Measurements from ENCODE around the gene BMPR1A.

Gene BMPR1A

DNA sequence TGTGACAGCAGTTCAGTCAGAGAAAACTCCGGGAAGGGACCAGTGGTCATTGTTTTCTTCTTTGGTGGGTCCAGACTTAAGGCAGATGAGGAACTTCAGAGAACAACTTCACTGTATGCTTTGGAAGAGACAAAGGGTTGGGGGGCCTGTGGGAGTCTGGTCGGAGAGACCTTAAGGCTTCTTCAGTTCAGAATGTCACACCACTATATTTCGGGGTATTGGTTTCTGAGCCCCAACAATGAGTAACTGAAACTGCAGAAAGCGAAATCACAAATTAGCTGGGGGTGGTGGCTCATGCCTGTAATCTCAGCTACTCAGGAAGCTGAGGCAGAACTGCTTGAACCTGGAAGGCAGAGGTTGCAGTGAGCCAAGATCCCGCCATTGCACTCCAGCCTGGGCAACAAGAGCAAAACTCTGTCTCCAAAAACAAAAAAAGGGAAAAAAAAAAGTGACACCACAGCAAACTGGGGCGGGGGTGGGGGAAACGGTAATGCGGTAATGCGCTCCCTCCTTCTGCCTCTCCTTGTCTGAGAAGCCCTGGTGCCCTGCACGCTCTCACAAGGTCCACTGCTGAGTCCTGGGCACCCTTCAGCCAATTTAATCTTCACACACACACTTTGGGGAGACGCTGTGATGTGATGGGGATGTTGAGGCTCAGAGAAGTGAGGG, 209.7 kb downstream of the BMPR1A start:
- no peaks in the 10 kb centered on the region for H3K27me3 ChIP-seq (replicated peaks; ENCODE audit: control insufficient read depth, insufficient read depth, low read length)
- TF ChIP-seq CTCF (IDR thresholded peaks at IDR 0.05; ENCODE audit: insufficient read depth, low read length, poor library complexity, severe bottlenecking) = no peak
- peak; percentile 52 for DNase-seq (ENCODE audit: extremely low read depth, insufficient read length)
- H3K4me3 ChIP-seq (replicated peaks; ENCODE audit: low read depth, low read length) = no peak overlapping the region
- no peaks in the 10 kb centered on the region for H3K36me3 ChIP-seq (ENCODE audit: control insufficient read depth, insufficient read depth, low read length)

GRCh38 chr10:86967481-86967941, 211.1 kb downstream of the BMPR1A start:
- DNase-seq (ENCODE audit: extremely low read depth, insufficient read length) = peak; percentile 6
- TF ChIP-seq CTCF (IDR thresholded peaks at IDR 0.05; ENCODE audit: insufficient read depth, low read length, poor library complexity, severe bottlenecking) = no peak
- H3K36me3 ChIP-seq (ENCODE audit: control insufficient read depth, insufficient read depth, low read length) = no peaks in the 10 kb centered on the region
- no peaks in the 10 kb centered on the region for H3K27me3 ChIP-seq (replicated peaks; ENCODE audit: control insufficient read depth, insufficient read depth, low read length)
- H3K4me3 ChIP-seq (replicated peaks; ENCODE audit: low read depth, low read length) = no peak overlapping the region

DNA sequence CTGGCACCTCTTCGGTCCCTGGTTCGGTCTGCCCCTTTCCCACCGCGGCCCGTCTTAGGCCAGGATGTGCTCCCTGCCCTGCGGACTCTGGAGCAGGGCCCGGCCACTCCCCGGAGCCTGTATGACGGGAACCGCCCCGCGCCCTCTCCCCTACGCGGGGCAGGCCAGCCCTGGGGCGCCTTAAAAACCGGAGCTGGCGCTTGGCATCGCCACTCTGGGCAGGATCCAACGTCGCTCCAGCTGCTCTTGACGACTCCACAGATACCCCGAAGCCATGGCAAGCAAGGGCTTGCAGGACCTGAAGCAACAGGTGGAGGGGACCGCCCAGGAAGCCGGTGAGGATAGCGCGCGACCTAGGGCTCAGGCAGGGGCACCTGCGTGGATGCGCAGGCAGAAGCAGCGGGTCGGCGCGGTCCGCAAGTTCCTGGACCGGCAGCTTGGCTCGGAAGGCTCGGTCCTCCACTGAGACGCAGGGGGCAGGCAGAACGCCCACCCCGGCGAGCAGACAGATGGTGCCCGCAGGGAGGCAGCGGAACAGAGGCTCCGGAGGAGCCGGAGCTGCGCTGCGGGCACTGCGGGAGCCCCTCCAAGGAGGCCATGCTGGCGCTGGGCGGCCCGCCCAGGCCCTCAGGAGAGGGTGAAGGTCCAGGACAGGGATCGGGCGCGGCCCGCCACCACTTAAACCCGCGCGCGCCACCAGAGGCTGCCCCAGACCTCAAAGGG, 212.0 kb downstream of the BMPR1A start, which contains the start of gene ADIRF:
TSS of gene ADIRF (plus strand) at position 212 of the 723 bp plus-strand sequence. CDS start at position 275, 63 bp downstream.
- no peak for TF ChIP-seq CTCF (IDR thresholded peaks at IDR 0.05; ENCODE audit: insufficient read depth, low read length, poor library complexity, severe bottlenecking)
- peak; percentile 14 for DNase-seq (ENCODE audit: extremely low read depth, insufficient read length)
- H3K36me3 ChIP-seq (ENCODE audit: control insufficient read depth, insufficient read depth, low read length) = no peaks in the 10 kb centered on the region
- H3K4me3 ChIP-seq (replicated peaks; ENCODE audit: low read depth, low read length) = no peak within 1 kb of the TSS
- H3K27me3 ChIP-seq (replicated peaks; ENCODE audit: control insufficient read depth, insufficient read depth, low read length) = no peaks in the 10 kb centered on the region

- H3K4me3 ChIP-seq (replicated peaks; ENCODE audit: low read depth, low read length) = no peak overlapping the region
- DNase-seq (ENCODE audit: extremely low read depth, insufficient read length) = no peak
Measured at GRCh38 chr10:86968994-86969355, 212.6 kb downstream of the BMPR1A start.

DNA sequence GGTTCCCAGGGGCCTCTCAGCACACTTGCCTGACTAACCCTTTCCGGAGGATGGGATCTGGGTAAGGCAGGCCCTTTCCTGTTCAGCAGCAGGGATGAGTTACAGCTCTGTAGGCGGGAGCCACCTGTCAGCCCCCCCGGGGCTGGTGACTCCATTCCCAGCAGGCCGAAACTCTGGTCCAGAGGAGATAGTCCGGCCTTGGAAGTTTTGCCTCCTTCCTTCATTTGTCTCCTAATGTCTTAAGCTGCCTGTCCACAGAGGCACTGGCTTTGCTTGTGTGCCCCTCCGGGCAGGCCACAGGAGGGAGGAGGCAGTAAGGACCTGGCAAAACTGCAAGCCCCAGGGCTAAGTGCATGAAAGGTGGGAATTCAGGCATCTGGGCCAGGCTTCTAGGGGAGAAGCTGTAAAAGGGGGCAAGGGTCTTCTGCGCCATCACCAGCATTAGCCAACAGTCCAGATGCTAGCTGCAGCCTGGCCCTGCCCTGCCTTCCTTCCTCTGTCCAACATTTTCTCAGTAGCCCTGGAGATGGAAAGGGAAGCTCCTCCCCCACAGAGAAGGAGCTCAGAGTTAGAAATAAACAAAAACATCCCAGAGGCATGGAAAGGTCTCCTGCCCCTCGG, 213.1 kb downstream of the BMPR1A start:
- no peak for TF ChIP-seq CTCF (IDR thresholded peaks at IDR 0.05; ENCODE audit: insufficient read depth, low read length, poor library complexity, severe bottlenecking)
- H3K36me3 ChIP-seq (ENCODE audit: control insufficient read depth, insufficient read depth, low read length) = no peaks in the 10 kb centered on the region
- peak; percentile 6 for DNase-seq (ENCODE audit: extremely low read depth, insufficient read length)
- H3K4me3 ChIP-seq (replicated peaks; ENCODE audit: low read depth, low read length) = no peak overlapping the region
- H3K27me3 ChIP-seq (replicated peaks; ENCODE audit: control insufficient read depth, insufficient read depth, low read length) = no peaks in the 10 kb centered on the region

More at GRCh38 chr10:86968994-86969355, 212.6 kb downstream of the BMPR1A start:
- H3K36me3 ChIP-seq (ENCODE audit: control insufficient read depth, insufficient read depth, low read length) = no peaks in the 10 kb centered on the region
- TF ChIP-seq CTCF (IDR thresholded peaks at IDR 0.05; ENCODE audit: insufficient read depth, low read length, poor library complexity, severe bottlenecking) = no peak
- H3K27me3 ChIP-seq (replicated peaks; ENCODE audit: control insufficient read depth, insufficient read depth, low read length) = no peaks in the 10 kb centered on the region

All from GM06990 (cell line).